Kidney (tissue), 14 donors: ENCODE data around the gene SEBOX. TPM values are rescaled to one million over a fixed set of nuclear protein-coding genes. Genes with fewer than 3 reads are reported as not detected.
A peak's percentile ranks its signal among the peaks of the same experiment; 100 is the strongest.

ENCODE experiments used
- DNase-seq, 5 donors: peaks; one replicate each; pipeline ENCODE4 v3.0.0-alpha.2; 2013 to 2020
- FAIRE-seq: peaks from 2 replicates; lab custom pipeline; 2012; peaks lifted over from hg19 to GRCh38; lab: Jason Lieb, UNC
- H3K27ac ChIP-seq, 2 donors: one replicate each; pipeline ENCODE4 v1.7.0; 2013; ENCODE audit warnings: low read depth in 2 of 2, low read length in 2 of 2, inconsistent platforms in 1 of 2
- H3K27me3 ChIP-seq: one replicate; pipeline ENCODE4 v1.7.1; 2013; ENCODE audit warnings: low read length, inconsistent platforms; ENCODE audit not compliant: control insufficient read depth, insufficient read depth
- H3K36me3 ChIP-seq, 3 donors: one replicate each; pipeline versions ENCODE4 v1.7.0 to v1.7.1; 2013; ENCODE audit warnings: low read length in 3 of 3, control low read depth in 1 of 3, inconsistent platforms in 1 of 3; ENCODE audit not compliant: insufficient read depth in 3 of 3, control insufficient read depth in 2 of 3
- H3K4me1 ChIP-seq, 3 donors: one replicate each; pipeline versions ENCODE4 v1.7.0 to v1.7.1; 2013; ENCODE audit warnings: low read length in 3 of 3, inconsistent platforms in 1 of 3, low read depth in 1 of 3; ENCODE audit not compliant: control insufficient read depth in 2 of 3, insufficient read depth in 2 of 3
- H3K4me3 ChIP-seq, 3 donors: one replicate each; pipeline versions ENCODE4 v1.7.0 to v1.8.1; 2013; ENCODE audit warnings: low read length in 3 of 3, control low read depth in 1 of 3, inconsistent platforms in 1 of 3
- H3K9ac ChIP-seq, 3 donors: one replicate each; pipeline versions ENCODE4 v1.7.0 to v1.7.1; 2013; ENCODE audit warnings: low read length in 3 of 3, control low read depth in 1 of 3, inconsistent platforms in 1 of 3
- H3K9me3 ChIP-seq, 3 donors: one replicate each; pipeline versions ENCODE4 v1.7.0 to v1.7.1; 2013; ENCODE audit warnings: low read length in 3 of 3, control low read depth in 1 of 3, inconsistent platforms in 1 of 3; ENCODE audit not compliant: control insufficient read depth in 2 of 3, insufficient read depth in 1 of 3
- CTCF ChIP-seq: IDR thresholded peaks from 3 replicates; pipeline ENCODE4 v1.5.1; 2012; ENCODE audit warnings: mild to moderate bottlenecking, moderate library complexity, borderline replicate concordance; ENCODE audit not compliant: insufficient read depth; ENCODE audit errors: extremely low read depth
- intact Hi-C: fragments of 100-400 bp; cut with DNase I; formaldehyde crosslinking; loops from one replicate; pipeline ENCODE4 v1.11.1; 2022
- polyA plus RNA-seq: library from polyadenylated mRNA; stranded (reverse); fragments of 350-450 nt; fragmentation: Illumina TruSeq; extraction: RNeasy Lipid Tissue Mini Kit (QIAGEN cat#74804); gene quantifications from one replicate; pipeline ENCODE4 v1.2.3, GENCODE V29; 2014; ENCODE audit warnings: low read depth, low replicate concordance; ENCODE audit not compliant: insufficient read depth
- total RNA-seq: library from RNA; stranded (reverse); fragmentation: NEBNext Ultra II Directional; extraction: Animal tissue kit (Norgen Biotek cat#: 25700); gene quantifications from one replicate; pipeline ENCODE4 v1.2.1, GENCODE V29; 2021
- donor health status: control.
- donor health status: control.
- donor health status: control.
- donor health status: control.
- donor health status: control.
- donor health status: DM: yes; HTN: yes; CAD: no.
- donor health status: Normal renal cell carcinoma (clear cell type).

The SEBOX gene
- total and polyA plus RNA-seq, 2 donors from 2014 or later = not detected

- H3K4me3 ChIP-seq = no peak overlapping the region
- H3K27me3 ChIP-seq = no peaks in the 10 kb centered on the region
- FAIRE-seq (no peak), DNase-seq (peak in 1 of 5 donors; percentile 25)
- no peaks in the 10 kb centered on the region for H3K9me3 ChIP-seq
- H3K27ac ChIP-seq = no peak overlapping the region
- peaks cover 6 to 19% (median 12%) of the 10 kb centered on the region in 3 donors for H3K4me1 ChIP-seq
- peaks cover 11 to 30% (median 14%) of the 10 kb centered on the region in 3 donors for H3K36me3 ChIP-seq
- no peak overlapping the region for H3K9ac ChIP-seq
- TF ChIP-seq CTCF = no peak
- intact Hi-C loops = no loop called here
These were observed 33.0 kb downstream of the SEBOX start for GRCh38 chr17:28331891-28332420.

- intact Hi-C loops = no loop called here
- DNase-seq (peak in 1 of 5 donors; percentile 26), FAIRE-seq (no peak)
These were observed 34.3 kb downstream of the SEBOX start for GRCh38 chr17:28330671-28331070.

GRCh38 chr17:28328325-28328724 lies 36.7 kb downstream of the SEBOX start:
- H3K9me3 ChIP-seq = no peaks in the 10 kb centered on the region
- H3K4me1 ChIP-seq = peaks cover 0 to under 1% (median 0%) of the 10 kb centered on the region in 3 donors
- intact Hi-C loops = no loop called here
- H3K27ac ChIP-seq = no peak overlapping the region
- no peak overlapping the region for H3K4me3 ChIP-seq
- H3K27me3 ChIP-seq = no peaks in the 10 kb centered on the region
- H3K36me3 ChIP-seq = peaks cover 11 to 34% (median 14%) of the 10 kb centered on the region in 3 donors
- no peak overlapping the region for H3K9ac ChIP-seq
- FAIRE-seq = no peak
- no peak for TF ChIP-seq CTCF
- peak in 2 of 5 donors; percentile 21 to 34 for DNase-seq

More at GRCh38 chr17:28330671-28331070, 34.3 kb downstream of the SEBOX start:
- Histone ChIP-seq H3K27ac (no peak overlapping the region), H3K27me3 (no peaks in the 10 kb centered on the region), H3K9ac (no peak overlapping the region), H3K4me3 (no peak overlapping the region), H3K4me1 (peaks cover 6 to 12% (median 7%) of the 10 kb centered on the region in 3 donors), H3K9me3 (no peaks in the 10 kb centered on the region), H3K36me3 (peaks cover 11 to 34% (median 14%) of the 10 kb centered on the region in 3 donors)
- TF ChIP-seq CTCF = no peak

- intact Hi-C loops = no loop called here
- Histone ChIP-seq H3K9me3 (no peaks in the 10 kb centered on the region), H3K27ac (no peak overlapping the region), H3K4me3 (no peak overlapping the region), H3K36me3 (peaks cover 11 to 34% (median 14%) of the 10 kb centered on the region in 3 donors), H3K27me3 (no peaks in the 10 kb centered on the region), H3K9ac (no peak overlapping the region), H3K4me1 (no peaks in the 10 kb centered on the region)
- DNase-seq = no peak
- no peak for TF ChIP-seq CTCF
- FAIRE-seq = no peak
These were observed 37.3 kb downstream of the SEBOX start for GRCh38 chr17:28327709-28328108.
